Measurements from ENCODE around the gene IFNB1. TPM values are rescaled to one million over a fixed set of nuclear protein-coding genes. Genes with fewer than 3 reads are reported as not detected.
A peak's percentile ranks its signal among the peaks of the same experiment; 100 is the strongest.

IFNB1 gene
- total and polyA plus RNA-seq, 2 of the 4 experiments (the other 2 are of a cell fraction) = not detected

DNA sequence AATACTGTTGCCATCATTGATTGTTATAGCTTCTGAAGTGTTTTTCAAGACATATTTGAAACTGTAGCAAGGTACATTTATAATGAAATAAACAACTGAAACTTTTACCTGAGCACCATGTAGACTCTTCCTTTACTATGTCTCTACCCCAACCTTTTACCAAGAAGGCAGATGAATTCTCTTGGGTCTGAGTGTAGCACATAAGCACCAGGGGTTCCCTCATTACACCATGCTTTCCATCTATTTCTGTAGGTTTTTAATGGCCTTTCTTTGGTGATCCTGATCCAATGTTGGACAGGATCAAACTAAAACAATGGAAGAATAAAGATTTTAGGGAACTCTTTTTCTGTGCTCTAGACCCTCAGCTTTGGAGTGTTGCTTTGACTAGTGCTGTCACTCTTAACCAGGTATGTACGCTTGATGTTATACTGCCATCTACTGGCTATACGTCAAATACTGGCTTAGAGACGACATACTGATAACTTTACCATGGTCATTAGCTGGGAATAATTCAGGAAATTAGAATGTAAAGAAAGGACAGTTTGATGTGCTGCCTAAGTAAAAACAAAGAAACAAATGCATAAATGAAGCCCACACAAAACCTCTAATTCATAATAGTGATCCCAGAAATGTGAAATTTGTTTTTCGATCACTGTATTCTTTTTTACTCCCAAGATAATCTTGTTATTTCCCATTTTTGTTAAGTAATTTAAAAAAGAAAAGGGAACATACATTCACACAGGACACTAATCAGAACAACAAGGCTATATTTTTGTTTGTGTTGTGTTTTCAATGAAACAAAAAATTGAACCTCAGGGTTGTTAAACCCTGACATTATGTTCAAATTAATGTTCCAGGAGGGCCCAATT lies 33.2 kb upstream of the IFNB1 start:
- ATAC-seq (ENCODE audit: low read depth) (peak; percentile 93), DNase-seq (peak; percentile 82)
- no peak overlapping the region for H4K91ac ChIP-seq (ENCODE audit: insufficient read depth, low read depth, low read length)
- H2BK15ac ChIP-seq (ENCODE audit: low read depth, low read length) = no peak overlapping the region
- H2AK9ac ChIP-seq (replicated peaks; ENCODE audit: low read depth, low read length, poor library complexity) = no peak overlapping the region
- BruUV-seq (replicated peaks) = no TSS peak
- H4K5ac ChIP-seq (ENCODE audit: low read depth, low read length) = no peak overlapping the region
- H3K27me3 ChIP-seq (ENCODE audit: control insufficient read depth, insufficient read depth, low read length) = no peaks in the 10 kb centered on the region
- no peak overlapping the region for H2BK5ac ChIP-seq (ENCODE audit: low read depth, low read length, poor library complexity, severe bottlenecking)
- WGBS, 2 experiments (ENCODE audit: extremely low coverage in 2 of 2, insufficient read length in 1 of 2) = no CpG with 5 or more reads among the region's 4 CpGs
- intact Hi-C loops (cut with micrococcal nuclease) = loop anchor here (1.0 to 5.0 kb wide), 6 partner anchors 170 to 1185 kb away; partner anchors contain the start of gene FOCAD
- H4K20me1 ChIP-seq (ENCODE audit: insufficient read depth, low read length) = no peaks in the 10 kb centered on the region
- dilution Hi-C loops (cut with HindIII; ENCODE audit: low sequenced_read_pairs, unreplicated experiment) = no loop called here
- H3K4me3 ChIP-seq (ENCODE audit: insufficient read depth, low read depth, low read length) = no peak overlapping the region
- H2BK20ac ChIP-seq (ENCODE audit: low read depth, low read length) = no peak overlapping the region
- H3K36me3 ChIP-seq (ENCODE audit: control insufficient read depth, insufficient read depth, low read length) = no peaks in the 10 kb centered on the region
- POLR2A ChIA-PET (ENCODE audit: unreplicated experiment) = no interaction called here
- H3K9me3 ChIP-seq (ENCODE audit: control insufficient read depth, insufficient read depth, low read length) = no peaks in the 10 kb centered on the region
- no peak overlapping the region for H3K4ac ChIP-seq (ENCODE audit: low read depth, low read length)
- in situ Hi-C loops (cut with MboI; ENCODE audit: low sequenced_read_pairs) = loop anchor here (10.0 to 25.0 kb wide), 3 partner anchors 756 to 1186 kb away; no protein-coding TSS in a partner anchor
- CTCF ChIA-PET = interaction anchor here (0.6 to 2.6 kb wide), 14 partner anchors 15 to 1189 kb away, joined by 3 to 14 read pairs (median 4); no protein-coding TSS in a partner anchor
- no peak overlapping the region for H3K27ac ChIP-seq (ENCODE audit: insufficient read depth, low read length)
- H3K9ac ChIP-seq (ENCODE audit: low read depth, low read length) = no peak overlapping the region
- no peak overlapping the region for H4K8ac ChIP-seq (ENCODE audit: low read depth in 2 of 2, low read length in 2 of 2)
- no peaks in the 10 kb centered on the region for H3K9me1 ChIP-seq (ENCODE audit: insufficient read depth, low read length)
- no peak overlapping the region for H3K18ac ChIP-seq (ENCODE audit: low read depth, low read length)
- H2AFZ ChIP-seq (replicated peaks; ENCODE audit: low read length, poor library complexity) = no peak overlapping the region
- H3K56ac ChIP-seq (ENCODE audit: extremely low read depth, insufficient read depth, low read length) = no peak overlapping the region
- no peaks in the 10 kb centered on the region for H3K4me1 ChIP-seq (ENCODE audit: control insufficient read depth, insufficient read depth, low read length)
- H2AK5ac ChIP-seq (ENCODE audit: low read depth, low read length) = no peak overlapping the region
- H3K79me1 ChIP-seq (ENCODE audit: low read depth in 1 of 2, low read length in 2 of 2) = no peaks in the 10 kb centered on the region
- H3K23ac ChIP-seq (ENCODE audit: low read depth, low read length) = no peak overlapping the region
- no peak overlapping the region for H2BK120ac ChIP-seq (ENCODE audit: low read depth, low read length)
- H3K4me2 ChIP-seq (ENCODE audit: low read depth, low read length) = no peak overlapping the region
- peak; percentile 97 for TF ChIP-seq RAD21 (IDR thresholded peaks at IDR 0.05; ENCODE audit: low read length)
- no peak for TF ChIP-seq CHD1 (IDR thresholded peaks at IDR 0.05; ENCODE audit: low read depth, low read length)
- TF ChIP-seq SMC3 (IDR thresholded peaks at IDR 0.05; ENCODE audit: low read depth, low read length) = peak; percentile 78
- TF ChIP-seq BHLHE40 (IDR thresholded peaks at IDR 0.05; ENCODE audit: low read depth, low read length) = no peak
- TF ChIP-seq, protein P1, sequence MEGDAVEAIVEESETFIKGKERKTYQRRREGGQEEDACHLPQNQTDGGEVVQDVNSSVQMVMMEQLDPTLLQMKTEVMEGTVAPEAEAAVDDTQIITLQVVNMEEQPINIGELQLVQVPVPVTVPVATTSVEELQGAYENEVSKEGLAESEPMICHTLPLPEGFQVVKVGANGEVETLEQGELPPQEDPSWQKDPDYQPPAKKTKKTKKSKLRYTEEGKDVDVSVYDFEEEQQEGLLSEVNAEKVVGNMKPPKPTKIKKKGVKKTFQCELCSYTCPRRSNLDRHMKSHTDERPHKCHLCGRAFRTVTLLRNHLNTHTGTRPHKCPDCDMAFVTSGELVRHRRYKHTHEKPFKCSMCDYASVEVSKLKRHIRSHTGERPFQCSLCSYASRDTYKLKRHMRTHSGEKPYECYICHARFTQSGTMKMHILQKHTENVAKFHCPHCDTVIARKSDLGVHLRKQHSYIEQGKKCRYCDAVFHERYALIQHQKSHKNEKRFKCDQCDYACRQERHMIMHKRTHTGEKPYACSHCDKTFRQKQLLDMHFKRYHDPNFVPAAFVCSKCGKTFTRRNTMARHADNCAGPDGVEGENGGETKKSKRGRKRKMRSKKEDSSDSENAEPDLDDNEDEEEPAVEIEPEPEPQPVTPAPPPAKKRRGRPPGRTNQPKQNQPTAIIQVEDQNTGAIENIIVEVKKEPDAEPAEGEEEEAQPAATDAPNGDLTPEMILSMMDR (conservative IDR thresholded peaks at IDR 0.05; ENCODE audit: low read depth, low read length) = peak; percentile 90
- no peak for TF ChIP-seq POLR2A (IDR thresholded peaks at IDR 0.05; ENCODE audit: low read depth, low read length)
- no peak overlapping the region for H3K14ac ChIP-seq (replicated peaks; ENCODE audit: low read depth, low read length)

All from IMR-90 (cell line).